Activated gamma-delta T cell (primary cell): Measurements from ENCODE around the gene KRTAP10-3.
"Not testable (repeated sequence)": the region's sequence is repeated elsewhere in the genome, so short reads cannot be mapped to it uniquely, and the experiment has no call there.

Experiments
- DNase-seq: peaks from one replicate; lab custom pipeline; 2025; lab: John Stamatoyannopoulos, UW
- total RNA-seq, 2 donors: gene quantifications; one replicate each; lab custom pipeline; 2026; lab: John Stamatoyannopoulos, UW

Gene KRTAP10-3, protein sequence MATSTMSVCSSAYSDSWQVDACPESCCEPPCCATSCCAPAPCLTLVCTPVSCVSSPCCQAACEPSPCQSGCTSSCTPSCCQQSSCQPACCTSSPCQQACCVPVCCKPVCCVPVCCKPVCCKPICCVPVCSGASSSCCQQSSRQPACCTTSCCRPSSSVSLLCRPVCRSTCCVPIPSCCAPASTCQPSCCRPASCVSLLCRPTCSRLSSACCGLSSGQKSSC
- 0 reads per million in 2 donors for total RNA-seq

- no peak for DNase-seq
Measured at GRCh38 chr21:44558695-44559094, at the start of gene KRTAP10-3. Gene KRTAP10-3, minus strand, starts transcription at chr21:44558795. Its CDS starts 80 bp downstream, at chr21:44558715.

- no peak for DNase-seq
Measured at GRCh38 chr21:44606495-44606894, 47.9 kb upstream of the KRTAP10-3 start.

DNA sequence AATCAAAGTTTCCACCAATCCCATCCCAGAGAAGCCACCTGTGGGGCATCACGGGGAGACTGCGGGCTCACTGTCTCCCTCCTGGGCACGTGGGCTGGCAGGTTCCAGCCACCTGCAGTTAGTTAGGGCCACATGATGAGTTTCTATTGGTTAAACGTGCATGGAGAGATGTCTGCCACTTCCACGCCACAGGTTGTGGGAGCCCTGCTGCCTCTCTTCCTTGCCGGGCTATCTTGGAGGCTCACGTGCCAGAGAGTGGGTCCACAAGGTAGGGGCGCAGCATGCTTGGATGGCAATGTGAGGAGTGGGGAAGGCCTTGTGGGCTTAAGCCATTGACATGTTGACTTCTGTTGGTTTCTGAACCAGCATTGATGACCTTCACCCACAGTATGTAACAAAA lies 45.3 kb upstream of the KRTAP10-3 start:
- DNase-seq = no peak

DNA sequence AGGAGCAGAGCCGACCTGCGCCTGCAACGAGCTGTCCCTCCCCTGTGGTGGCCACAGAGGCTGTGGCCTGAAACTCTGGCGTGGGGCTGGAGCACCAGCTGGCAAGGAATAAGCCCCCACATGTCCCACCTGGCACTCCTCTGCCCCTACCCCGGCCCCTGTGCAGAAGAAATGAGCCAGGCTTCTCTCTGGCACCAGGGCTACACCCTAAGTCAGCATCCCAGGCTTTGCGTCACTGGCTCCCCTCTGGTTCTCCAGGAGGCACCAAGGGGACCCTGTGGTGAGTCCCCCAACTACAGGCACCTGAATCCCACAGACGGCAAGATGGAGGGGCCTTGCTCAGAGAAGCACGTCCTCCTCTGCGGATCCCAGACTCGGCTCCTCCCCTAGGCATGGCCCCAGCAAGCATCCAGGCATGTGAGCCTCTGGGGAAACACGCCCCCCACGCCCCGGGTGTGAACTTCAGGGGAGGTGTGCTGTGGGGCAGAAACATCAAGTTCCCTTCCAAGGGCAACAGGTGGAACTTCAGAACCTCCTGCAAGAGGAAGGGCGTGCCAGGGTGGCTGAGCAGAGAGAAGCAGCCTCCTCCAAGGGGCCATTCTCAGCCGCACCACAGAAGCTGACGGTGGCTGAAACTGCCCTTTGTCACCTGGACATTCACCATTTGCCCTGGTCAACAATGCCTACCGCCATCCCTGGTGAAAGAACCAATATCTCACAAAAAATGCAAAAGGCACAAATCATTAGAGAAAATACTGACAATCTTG lies 44.7 kb upstream of the KRTAP10-3 start:
- DNase-seq = no peak

GRCh38 chr21:44602463-44602850 lies 43.9 kb upstream of the KRTAP10-3 start:
- DNase-seq = no peak

DNA sequence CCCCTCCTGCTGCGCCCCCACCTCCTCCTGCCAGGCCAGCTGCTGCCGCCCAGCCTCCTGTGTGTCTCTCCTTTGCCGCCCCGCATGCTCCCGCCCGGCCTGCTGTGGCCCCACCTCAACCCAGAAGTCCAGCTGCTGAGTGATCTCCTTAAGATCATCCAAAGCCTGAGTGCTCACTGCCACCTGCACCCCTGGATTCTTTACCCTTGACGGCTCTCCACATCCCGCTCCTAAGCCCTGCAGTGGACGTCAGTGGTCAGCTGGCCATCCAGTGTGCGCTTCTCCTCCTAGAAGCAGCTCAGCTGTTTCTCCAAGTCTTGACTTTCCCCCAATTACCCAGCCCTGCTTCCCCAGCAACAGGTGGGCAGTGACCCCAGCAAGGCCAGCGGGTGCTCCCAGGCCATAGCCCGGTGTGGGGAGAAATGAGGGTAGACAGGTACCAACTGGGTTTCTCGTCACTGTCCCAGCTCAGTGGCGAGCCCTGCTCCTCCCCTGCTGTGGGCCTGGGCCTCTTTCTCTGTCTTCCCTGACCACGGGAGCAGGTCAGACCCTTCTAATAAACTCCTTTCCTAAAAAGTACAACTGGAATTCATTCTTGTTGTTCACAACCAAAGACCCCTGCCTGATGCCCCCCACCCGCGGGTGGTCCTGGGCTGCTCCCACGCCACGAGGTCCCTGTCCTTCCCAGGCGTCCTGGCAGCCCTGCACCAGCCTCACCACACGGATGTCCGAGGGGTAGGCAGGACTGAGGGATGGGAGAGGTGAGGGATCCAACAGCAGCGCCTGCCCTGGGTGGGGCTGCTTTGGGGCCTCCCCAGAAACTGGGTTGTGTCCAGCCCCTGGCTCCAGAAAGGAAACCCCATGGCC lies 43.2 kb upstream of the KRTAP10-3 start:
- no peak for DNase-seq

- DNase-seq = not testable (repeated sequence)
Measured at GRCh38 chr21:44601091-44601490, 42.5 kb upstream of the KRTAP10-3 start.

DNA sequence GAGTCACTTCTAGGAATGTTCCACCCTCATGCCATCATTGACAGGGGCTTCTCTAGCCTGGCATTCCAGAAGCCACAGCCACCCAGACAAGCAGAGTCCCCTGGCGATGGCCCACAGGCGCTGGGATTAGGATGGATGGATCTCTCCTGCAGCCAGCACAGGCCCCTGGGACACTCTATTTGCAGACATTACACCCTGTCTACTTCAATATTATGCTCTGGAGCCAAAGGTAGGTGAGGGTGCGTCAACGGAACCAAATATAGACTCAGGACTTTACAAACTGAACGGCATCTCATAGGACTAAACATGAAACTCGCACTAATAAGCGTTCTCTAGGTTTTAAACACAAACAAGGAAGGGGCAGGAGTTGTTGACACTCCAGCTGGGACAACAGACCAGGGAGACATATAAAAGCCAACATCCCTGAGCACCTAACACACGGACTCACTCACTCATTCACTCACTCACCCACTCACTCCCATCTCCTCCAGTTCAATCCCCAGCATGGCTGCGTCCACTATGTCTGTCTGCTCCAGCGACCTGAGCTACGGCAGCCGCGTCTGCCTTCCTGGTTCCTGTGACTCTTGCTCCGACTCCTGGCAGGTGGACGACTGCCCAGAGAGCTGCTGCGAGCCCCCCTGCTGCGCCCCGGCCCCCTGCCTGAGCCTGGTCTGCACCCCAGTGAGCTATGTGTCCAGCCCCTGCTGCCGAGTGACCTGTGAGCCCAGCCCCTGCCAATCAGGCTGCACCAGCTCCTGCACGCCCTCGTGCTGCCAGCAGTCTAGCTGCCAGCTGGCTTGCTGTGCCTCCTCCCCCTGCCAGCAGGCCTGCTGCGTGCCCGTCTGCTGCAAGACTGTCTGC lies 41.8 kb upstream of the KRTAP10-3 start, which contains the start of gene KRTAP10-7:
Gene KRTAP10-7, plus strand, starts transcription at position 480 of the 861 bp plus-strand sequence. Its CDS starts 25 bp downstream, at position 505.
- DNase-seq = not testable (repeated sequence)

DNA sequence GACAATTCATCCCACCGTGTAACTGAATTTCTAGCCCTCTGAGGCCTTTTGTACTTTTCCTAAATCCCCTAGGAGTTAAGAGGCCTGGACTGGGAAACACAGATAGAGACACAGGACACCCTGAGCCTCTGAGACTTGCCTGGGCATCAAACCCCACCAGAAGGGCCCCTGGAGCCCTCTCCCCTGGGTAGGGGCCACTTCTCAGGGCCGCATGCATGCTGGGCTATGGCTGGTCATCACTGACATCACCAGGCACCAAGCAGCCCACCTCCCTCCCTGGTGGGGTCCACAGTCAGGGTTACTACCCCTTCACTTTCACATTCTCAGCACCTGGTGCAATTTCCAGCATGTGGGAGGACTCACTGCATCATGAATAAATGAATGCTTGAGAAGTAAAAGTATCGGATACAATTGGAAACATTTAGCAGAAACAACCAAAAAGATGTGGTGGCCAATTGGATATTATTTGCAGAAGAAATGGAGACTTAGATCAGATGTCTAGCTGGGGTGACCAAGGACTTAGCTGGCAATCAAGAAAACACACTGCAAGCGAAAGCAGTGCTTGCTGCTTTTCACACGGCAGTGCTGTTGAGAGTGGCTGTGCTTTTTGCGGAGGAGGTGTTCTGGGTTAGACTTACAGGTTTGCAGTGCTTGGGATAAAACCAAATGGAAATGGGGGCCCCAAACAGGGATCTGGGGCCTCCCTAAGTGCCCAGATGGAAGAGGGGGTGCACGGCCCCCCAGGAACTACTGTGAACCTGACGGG lies 40.9 kb upstream of the KRTAP10-3 start:
- DNase-seq = no peak

GRCh38 chr21:44598061-44598460 lies 39.5 kb upstream of the KRTAP10-3 start:
- DNase-seq = no peak

- no peak for DNase-seq
Measured at GRCh38 chr21:44596068-44596725, 37.6 kb upstream of the KRTAP10-3 start.

GRCh38 chr21:44595524-44595923 lies 36.9 kb upstream of the KRTAP10-3 start:
- no peak for DNase-seq

- DNase-seq = no peak
Measured at GRCh38 chr21:44594406-44594916, 35.9 kb upstream of the KRTAP10-3 start.

GRCh38 chr21:44593598-44594405 lies 35.2 kb upstream of the KRTAP10-3 start:
- no peak for DNase-seq

GRCh38 chr21:44592446-44593311 lies 34.1 kb upstream of the KRTAP10-3 start, which contains the start of gene KRTAP10-6:
Gene KRTAP10-6, minus strand, starts transcription at chr21:44592505. Its CDS starts 21 bp downstream, at chr21:44592484.
- DNase-seq = no peak

- DNase-seq = not testable (repeated sequence)
Measured at GRCh38 chr21:44591801-44592130, 33.2 kb upstream of the KRTAP10-3 start.

GRCh38 chr21:44590897-44591800 lies 32.6 kb upstream of the KRTAP10-3 start:
- not testable (repeated sequence) for DNase-seq
